Activated T-helper 9 cell treated with anti-CD3 and anti-CD28 coated beads, Interleukin-2, amount 50 U/mL, for 16 hours (primary cell): ENCODE data around the gene FAM53A.
"Not testable (repeated sequence)": the region's sequence is repeated elsewhere in the genome, so short reads cannot be mapped to it uniquely, and the experiment has no call there.

Source experiments
- DNase-seq: peaks from one replicate; pipeline ENCODE4 v3.0.0-alpha.2; 2020; ENCODE audit warnings: low read depth

FAM53A gene

GRCh38 chr4:1622238-1622637 is 61.9 kb downstream of the FAM53A start:
- DNase-seq, result no peak

GRCh38 chr4:1621526-1621925 is 62.6 kb downstream of the FAM53A start:
- DNase-seq, result no peak

GRCh38 chr4:1619151-1619672 is 64.9 kb downstream of the FAM53A start:
- DNase-seq, result no peak

GRCh38 chr4:1618438-1618837 is 65.7 kb downstream of the FAM53A start:
- DNase-seq, result no peak

GRCh38 chr4:1616557-1616930 is 67.6 kb downstream of the FAM53A start:
- no peak for DNase-seq

- no peak for DNase-seq
Measured at GRCh38 chr4:1615786-1616556, 68.1 kb downstream of the FAM53A start.

- no peak for DNase-seq
Measured at GRCh38 chr4:1614854-1615595, 69.1 kb downstream of the FAM53A start.

- no peak for DNase-seq
Measured at GRCh38 chr4:1614502-1614853, 69.6 kb downstream of the FAM53A start.

GRCh38 chr4:1614049-1614448 is 70.1 kb downstream of the FAM53A start:
- no peak for DNase-seq

- DNase-seq, result no peak
Measured at GRCh38 chr4:1613099-1613495, 71.0 kb downstream of the FAM53A start.

- no peak for DNase-seq
Measured at GRCh38 chr4:1612278-1613098, 71.6 kb downstream of the FAM53A start.

- DNase-seq, result no peak
Measured at GRCh38 chr4:1611501-1611870, 72.6 kb downstream of the FAM53A start.

- DNase-seq, result no peak
Measured at GRCh38 chr4:1610791-1611500, 73.2 kb downstream of the FAM53A start.

GRCh38 chr4:1609901-1610790 is 74.0 kb downstream of the FAM53A start:
- DNase-seq, result no peak

GRCh38 chr4:1608821-1609500 is 75.2 kb downstream of the FAM53A start:
- DNase-seq, result no peak

GRCh38 chr4:1608196-1608820 is 75.8 kb downstream of the FAM53A start:
- DNase-seq, result no peak

- not testable (repeated sequence) for DNase-seq
Measured at GRCh38 chr4:1607436-1608195, 76.5 kb downstream of the FAM53A start.

GRCh38 chr4:1604706-1605205 is 79.4 kb downstream of the FAM53A start:
- no peak for DNase-seq

GRCh38 chr4:1604181-1604705 is 79.9 kb downstream of the FAM53A start:
- no peak for DNase-seq
